Pulmonary artery endothelial cell (primary cell): ENCODE data around the gene DET1. TPM values are rescaled to one million over a fixed set of nuclear protein-coding genes. Genes with fewer than 3 reads are reported as not detected.

ENCODE experiments used
- DNase-seq: peaks from one replicate; pipeline ENCODE4 v3.0.0-alpha.2; 2011; ENCODE audit warnings: low read depth, low spot score
- total RNA-seq: library from RNA; depleted of rRNA; stranded (reverse); fragments of >200 nt; gene quantifications from 2 replicates; pipeline ENCODE4 v1.2.3, GENCODE V29; 2014

Gene DET1
- total RNA-seq, 1 donor from 2014 or later, result 3.5 TPM

DNA sequence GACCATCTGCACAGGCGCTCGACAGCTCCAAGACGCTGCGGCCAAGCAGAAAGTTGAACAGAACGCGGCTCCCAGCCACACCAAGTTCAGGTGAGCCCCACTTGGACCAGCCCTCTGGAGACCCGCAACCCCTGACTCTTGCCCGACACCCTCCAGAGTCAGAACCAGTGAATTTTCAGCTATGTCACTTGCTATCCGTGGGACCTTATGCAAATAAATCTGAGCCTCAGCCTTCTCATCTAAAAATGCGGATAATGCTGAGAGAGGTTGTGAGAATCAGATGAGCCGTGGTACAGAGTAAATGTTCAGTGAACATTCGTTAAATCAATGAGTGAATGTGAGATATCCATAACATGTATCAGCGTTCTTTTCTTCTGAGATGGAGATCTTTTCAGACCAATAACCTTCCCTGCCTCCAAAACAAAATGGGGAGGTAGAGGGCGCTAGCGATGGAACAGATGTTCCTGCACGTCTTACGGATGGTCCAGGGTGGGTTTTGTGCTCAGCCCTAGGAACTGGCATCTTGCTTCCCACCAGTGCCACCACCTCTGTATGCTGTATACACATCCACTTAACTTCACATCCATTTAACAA, 78.4 kb downstream of the DET1 start:
- DNase-seq, result no peak

DNA sequence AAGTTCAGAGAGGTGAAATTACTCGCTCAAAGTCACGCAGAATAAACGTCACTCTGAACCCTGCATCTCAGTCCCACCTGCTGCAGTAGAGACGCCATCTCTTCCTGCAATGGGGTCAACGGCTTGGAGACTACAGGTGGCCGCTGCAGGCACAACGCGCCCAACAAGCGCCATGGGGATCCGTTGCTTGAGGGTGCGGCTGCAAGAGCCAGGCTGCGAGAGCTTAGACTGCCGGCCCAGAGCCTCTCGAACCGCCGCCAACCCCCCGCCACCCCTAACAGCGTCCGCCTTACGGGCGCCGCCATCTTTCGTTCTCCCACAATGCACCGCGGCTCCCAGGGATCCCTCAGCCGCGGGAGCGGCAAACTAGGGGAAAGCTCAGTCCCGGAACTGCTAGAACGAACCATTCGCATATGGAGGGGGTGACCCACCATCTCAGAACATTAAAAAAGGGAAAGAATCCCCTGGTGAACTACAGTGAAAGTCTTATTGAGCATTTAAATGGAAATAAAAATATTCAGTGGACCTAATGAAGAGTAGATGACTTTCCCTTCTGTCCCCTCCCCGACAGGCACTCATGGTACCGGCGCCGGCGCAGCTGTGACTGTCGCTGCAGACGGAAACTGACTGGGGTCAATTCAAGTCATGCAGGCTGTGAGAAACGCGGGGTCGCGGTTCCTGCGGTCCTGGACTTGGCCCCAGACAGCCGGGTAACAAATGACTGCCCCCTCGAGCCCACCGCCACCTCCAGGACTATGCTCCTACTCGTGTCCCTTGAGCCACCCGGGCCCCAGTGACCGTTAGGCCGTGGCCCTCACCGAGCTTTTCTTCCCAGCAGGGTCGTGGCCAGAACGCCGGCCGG, 79.2 kb downstream of the DET1 start, which contains the start of the genes MRPL46 and MRPS11:
MRPL46 (minus strand) TSS at position 316 of the 862 bp plus-strand sequence; CDS start at position 305, 11 bp downstream.
MRPS11 (plus strand) TSS at position 636 of the 862 bp plus-strand sequence; CDS start at position 646, 10 bp downstream.
- peak; percentile 41 for DNase-seq

DNA sequence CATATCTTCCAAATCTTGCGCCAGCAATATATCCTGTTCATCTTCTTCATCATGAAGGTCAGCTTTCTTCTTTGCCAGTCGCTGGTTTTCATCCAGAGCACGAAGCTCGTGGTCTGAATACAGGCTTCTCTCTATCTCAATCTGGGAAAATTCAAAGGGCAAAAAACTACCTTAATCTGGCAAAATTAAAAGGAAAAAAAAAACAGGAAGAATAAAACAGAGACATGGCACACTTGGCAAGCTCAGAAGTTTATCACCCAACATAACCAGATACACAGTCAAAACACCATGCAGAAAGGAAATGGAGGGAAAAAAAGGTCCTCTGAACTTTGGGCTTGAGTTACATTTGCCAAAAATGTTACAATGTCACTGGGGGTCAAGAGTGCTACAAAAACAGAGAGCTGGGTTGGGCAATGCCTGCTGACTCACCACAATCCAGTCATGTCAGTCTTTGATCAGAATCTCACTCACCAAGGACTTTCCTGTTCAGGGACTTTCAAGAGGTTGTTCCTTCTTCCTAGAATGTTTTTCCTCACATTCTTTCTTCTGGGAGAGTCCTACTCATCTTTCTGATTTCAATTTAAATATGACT, 80.8 kb downstream of the DET1 start:
- no peak for DNase-seq

DNA sequence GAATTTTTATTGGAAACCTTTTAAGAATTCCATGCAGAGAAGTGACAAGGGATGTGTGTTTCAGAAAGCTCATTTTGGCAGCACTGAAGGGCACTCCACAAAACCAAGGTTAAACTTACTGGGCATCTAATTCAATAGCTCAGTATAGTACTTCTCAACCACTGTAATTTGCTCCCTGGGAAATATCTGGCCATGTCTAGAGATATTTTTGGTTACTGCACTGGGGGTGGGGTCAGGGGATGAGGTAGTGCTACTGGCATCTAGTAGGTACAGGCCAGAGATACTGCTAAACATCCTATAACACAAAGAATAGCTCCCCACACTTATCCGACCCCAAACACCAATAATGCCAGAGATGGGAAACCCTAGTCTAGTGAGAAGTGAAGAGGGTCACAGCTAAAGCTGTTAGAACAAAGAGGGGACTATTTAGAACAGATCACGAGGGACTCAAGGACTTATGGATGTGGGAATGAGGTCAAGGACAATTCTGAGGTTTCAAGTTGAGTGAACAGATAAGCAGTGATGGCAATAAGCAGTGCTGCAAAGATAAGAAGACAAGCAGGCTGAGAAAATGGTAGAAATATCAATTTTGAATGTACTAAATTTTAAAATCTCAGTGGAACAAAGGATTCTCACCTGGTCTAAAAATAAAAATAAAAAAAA, 82.5 kb downstream of the DET1 start:
- no peak for DNase-seq

Other genes starting within 250 kb of the DET1 start
- 19.7 and 19.9 TPM in 2 replicates for gene MRPL46, start 79.3 kb downstream of the DET1 start, total RNA-seq
- 49.3 and 56.8 TPM in 2 replicates for gene MRPS11, start 79.0 kb downstream of the DET1 start, total RNA-seq
- 91.7 and 93.6 TPM in 2 replicates for gene AEN, start 74.7 kb upstream of the DET1 start, total RNA-seq
- gene ISG20, start 92.3 kb upstream of the DET1 start, total RNA-seq, result 8.0 and 44.4 TPM in 2 replicates